Epithelial cell of proximal tubule (primary cell): ENCODE measurements around the gene HOXD4. TPM values are rescaled to one million over a fixed set of nuclear protein-coding genes. Genes with fewer than 3 reads are reported as not detected.

ENCODE experiments used
- DNase-seq: peaks from one replicate; pipeline ENCODE4 v3.0.0-alpha.2; 2011; ENCODE audit warnings: low read depth
- H3K4me3 ChIP-seq: 2 replicates; pipeline ENCODE4 v1.5.1; 2011; ENCODE audit warnings: low read depth, mild to moderate bottlenecking, low read length
- total RNA-seq: library from RNA; depleted of rRNA; stranded (reverse); fragments of >200 nt; gene quantifications from 2 replicates; pipeline ENCODE4 v1.2.3, GENCODE V29; 2015
- TF ChIP-seq, protein P1 (sequence below): conservative IDR thresholded peaks from 2 replicates; pipeline ENCODE4 v1.5.1; 2012; ENCODE audit warnings: low read depth, mild to moderate bottlenecking, low read length

Gene HOXD4
- total RNA-seq, 1 donor from 2014 or later = 28.0 TPM

DNA sequence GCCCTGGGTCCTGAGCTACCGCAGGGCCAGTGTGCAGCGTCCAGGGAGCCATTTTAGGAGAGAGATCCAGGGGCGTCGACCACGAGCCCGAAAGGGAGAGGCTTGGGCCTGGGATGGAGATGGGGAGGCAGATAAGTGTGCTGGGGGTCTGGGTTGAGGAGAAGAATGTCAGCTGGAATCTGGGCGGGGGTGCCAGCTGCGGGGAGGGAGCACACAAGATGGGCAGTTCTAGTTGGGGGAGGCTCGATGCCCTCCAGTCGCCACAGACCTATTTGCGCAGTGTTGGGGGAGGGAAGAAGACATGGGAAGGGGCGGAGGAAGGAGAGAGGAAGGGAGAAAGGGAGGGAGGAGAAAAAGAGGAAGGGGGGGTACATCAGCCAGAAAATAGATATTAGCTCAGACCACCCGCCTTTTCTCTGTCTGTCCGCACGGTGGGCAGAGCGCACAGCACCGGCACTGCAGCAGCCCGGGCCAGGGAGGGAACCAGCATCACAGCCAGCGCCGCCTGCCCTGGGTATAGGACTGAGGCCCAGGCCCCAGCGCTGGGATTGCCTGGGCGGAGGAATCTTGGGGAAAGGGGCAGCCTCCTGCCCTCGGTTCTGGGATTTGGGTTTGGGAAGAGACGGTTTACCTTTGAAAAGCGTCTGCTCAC lies 46.1 kb upstream of the HOXD4 start:
- peak overlapping the region; percentile 49 for H3K4me3 ChIP-seq
- no peak for DNase-seq
- TF ChIP-seq, protein P1, sequence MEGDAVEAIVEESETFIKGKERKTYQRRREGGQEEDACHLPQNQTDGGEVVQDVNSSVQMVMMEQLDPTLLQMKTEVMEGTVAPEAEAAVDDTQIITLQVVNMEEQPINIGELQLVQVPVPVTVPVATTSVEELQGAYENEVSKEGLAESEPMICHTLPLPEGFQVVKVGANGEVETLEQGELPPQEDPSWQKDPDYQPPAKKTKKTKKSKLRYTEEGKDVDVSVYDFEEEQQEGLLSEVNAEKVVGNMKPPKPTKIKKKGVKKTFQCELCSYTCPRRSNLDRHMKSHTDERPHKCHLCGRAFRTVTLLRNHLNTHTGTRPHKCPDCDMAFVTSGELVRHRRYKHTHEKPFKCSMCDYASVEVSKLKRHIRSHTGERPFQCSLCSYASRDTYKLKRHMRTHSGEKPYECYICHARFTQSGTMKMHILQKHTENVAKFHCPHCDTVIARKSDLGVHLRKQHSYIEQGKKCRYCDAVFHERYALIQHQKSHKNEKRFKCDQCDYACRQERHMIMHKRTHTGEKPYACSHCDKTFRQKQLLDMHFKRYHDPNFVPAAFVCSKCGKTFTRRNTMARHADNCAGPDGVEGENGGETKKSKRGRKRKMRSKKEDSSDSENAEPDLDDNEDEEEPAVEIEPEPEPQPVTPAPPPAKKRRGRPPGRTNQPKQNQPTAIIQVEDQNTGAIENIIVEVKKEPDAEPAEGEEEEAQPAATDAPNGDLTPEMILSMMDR = no peak

DNA sequence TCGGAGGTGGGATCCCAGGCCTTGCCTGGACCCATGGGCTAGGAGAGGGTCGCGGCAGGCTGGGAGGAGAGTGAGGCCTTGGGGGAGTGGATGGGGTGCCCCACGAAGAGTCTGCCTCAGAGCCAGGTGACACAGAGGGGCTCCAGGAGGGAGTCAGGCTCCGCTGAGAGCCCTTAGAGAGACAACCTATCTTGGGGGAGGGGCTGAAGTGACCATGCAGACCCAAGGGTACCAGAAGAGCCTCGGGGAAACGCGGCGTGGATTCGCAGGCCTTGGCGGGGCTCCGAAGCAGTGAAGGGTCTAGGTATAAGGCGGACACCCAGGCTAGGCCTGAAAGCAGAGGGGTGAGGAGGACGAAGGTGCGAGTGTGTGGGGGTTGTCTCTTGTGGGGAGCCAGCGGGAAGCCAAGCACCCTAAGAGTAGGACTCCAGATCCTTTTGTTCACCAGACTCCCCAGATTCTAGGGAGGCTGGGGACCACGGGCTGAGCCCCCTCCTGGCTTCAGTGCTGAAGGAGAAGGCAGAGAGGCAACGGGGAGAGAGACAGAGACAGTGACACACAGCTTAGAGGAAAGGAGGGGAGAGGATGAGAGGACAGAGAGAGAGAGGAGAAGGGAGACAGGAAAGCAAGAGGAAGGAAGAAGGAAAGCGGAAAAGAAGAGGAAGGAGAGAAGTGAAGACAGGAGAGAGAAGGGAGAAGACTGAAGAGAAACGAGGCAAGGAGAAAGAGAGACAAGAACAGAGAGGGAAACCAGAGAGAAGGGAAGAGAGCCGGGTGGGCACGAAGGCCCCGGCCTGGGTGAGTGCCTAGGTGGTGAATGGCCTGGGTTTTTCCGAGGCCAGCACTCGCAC lies 45.4 kb upstream of the HOXD4 start:
- DNase-seq = no peak
- TF ChIP-seq, protein P1 = no peak
- H3K4me3 ChIP-seq = peak overlapping the region; percentile 49

DNA sequence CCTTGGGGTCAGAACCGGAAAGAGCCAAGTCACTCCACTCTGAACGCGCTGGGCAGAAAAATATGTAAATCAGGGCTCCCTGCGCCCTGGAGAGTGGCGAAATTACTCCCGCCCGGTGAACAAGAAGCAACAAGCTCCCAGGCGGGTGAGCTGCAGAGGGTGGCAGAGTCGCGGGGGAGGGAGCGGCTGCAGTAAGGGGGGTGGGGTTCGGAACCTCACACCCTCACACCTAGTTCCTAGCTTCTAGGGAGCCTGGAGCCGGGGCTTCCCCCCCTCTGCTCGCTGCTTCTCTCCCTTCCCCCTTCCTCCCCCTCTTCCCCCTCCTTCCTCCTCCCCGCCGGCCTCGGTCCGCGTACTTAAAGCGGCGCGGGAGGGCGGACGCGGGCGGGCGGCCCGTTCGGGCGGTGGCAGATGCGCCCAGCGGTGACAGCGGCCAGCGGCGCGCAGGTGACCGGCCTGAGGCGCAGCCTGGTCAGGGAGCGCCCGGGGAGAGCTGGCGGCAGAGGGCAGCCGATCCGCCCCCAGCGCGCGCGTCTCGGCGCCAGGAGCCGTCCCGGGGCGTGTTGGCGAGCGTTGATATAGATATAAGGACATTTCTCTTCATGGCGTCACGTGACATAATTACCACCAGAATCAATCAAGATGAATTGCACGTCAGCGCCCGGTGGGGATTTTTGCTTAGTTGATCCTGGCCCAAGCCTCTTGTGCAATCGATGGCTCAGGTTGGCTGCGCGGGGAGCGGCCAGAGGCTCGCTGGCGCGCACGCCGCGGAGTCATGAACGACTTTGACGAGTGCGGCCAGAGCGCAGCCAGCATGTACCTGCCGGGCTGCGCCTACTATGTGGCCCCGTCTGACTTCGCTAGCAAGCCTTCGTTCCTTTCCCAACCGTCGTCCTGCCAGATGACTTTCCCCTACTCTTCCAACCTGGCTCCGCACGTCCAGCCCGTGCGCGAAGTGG lies 44.5 kb upstream of the HOXD4 start, which contains the start of gene HOXD11:
TSS of gene HOXD11 (plus strand) at position 700 of the 959 bp plus-strand sequence. CDS start at position 776, 76 bp downstream.
- H3K4me3 ChIP-seq = peak within 1 kb of the TSS; percentile 49
- no peak for DNase-seq

DNA sequence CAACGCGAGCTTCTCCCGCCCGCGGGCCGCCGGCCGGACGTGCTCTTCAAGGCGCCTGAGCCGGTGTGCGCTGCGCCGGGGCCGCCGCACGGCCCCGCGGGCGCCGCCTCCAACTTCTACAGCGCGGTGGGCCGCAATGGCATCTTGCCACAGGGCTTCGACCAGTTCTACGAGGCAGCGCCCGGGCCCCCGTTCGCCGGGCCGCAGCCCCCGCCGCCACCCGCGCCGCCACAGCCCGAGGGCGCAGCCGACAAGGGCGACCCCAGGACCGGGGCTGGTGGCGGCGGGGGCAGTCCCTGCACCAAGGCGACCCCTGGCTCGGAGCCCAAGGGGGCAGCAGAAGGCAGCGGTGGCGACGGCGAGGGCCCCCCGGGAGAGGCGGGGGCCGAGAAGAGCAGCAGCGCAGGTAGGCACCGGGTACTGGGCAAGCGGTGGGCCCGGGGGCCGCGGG lies 43.6 kb upstream of the HOXD4 start:
- DNase-seq = no peak
- H3K4me3 ChIP-seq = peak overlapping the region; percentile 35
- TF ChIP-seq, protein P1 = no peak

More for the DNA sequence above, 44.5 kb upstream of the HOXD4 start, which contains the start of gene HOXD11:
- TF ChIP-seq, protein P1 = no peak

DNA sequence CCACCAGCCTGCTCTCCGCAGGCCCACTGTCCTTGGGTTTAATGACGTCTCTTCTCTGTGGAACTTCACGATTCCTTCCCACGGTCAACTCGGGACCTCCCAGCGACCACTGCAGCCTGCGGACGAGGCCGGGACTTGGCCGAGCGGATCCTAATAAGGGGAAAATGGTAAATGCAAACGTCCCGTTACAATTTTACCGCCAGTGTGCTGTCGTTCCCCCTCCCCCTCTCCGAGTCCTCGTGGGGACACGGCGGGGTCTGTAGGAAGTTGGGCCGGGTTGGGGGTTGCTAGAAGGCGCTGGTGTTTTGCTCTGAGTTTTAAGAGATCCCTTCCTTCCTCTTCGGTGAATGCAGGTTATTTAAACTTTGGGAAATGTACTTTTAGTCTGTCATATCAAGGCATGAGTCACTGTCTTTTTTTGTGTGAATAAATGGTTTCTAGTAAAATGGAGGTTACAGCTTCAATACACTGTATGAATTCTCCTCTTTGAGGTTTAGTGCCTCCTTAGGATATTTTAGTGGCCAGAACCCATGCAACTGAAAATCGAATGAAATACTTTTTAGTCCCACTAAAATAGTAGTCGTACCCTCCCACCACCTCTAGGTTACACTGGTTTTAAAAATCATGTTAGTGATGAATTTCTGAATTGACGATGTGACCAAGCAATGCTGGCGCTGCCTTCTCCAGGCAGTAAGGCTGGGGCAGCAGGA lies 42.0 kb upstream of the HOXD4 start:
- H3K4me3 ChIP-seq = peak overlapping the region; percentile 35
- TF ChIP-seq, protein P1 = no peak
- DNase-seq = no peak

DNA sequence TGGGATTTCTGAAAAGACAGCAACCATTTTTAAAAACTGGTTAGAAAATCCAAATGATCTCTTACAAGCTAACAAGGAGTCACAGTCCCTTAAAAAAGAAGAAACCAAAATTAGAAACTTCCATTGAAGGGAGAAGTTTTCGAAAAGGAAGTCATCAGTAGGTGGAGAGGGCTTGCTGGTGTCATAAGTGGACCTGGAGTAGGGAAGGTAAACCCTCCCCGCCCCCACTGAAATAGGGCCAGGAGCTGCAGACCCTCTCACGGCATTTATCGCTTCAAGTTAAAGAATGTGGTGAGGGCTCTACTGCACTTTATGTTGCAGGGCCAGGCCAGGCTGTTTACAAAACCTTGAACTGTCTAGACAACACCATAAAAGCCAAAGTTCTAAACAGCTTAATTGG lies 41.4 kb upstream of the HOXD4 start:
- TF ChIP-seq, protein P1 = no peak
- DNase-seq = no peak
- H3K4me3 ChIP-seq = peak overlapping the region; percentile 35
